Suprapubic skin (tissue), 4 donors: Measurements from ENCODE around the gene TENT5D. TPM values are rescaled to one million over a fixed set of nuclear protein-coding genes. Genes with fewer than 3 reads are reported as not detected.
"Not testable (repeated sequence)": the region's sequence is repeated elsewhere in the genome, so short reads cannot be mapped to it uniquely, and the experiment has no call there.

Experiments used
- DNase-seq, 2 donors: peaks; one replicate each; pipeline ENCODE4 v3.0.0-alpha.2; 2019; ENCODE audit warnings: low spot score in 2 of 2
- H3K27ac ChIP-seq: fragments of 200-600 bp; sonication (generic); one replicate; pipeline ENCODE4 v1.5.1; 2019
- H3K27me3 ChIP-seq: fragments of 200-600 bp; sonication (generic); one replicate; pipeline ENCODE4 v1.5.1; 2019
- H3K36me3 ChIP-seq: fragments of 200-600 bp; sonication (generic); one replicate; pipeline ENCODE4 v1.5.1; 2019
- H3K4me1 ChIP-seq: fragments of 200-600 bp; sonication (generic); one replicate; pipeline ENCODE4 v1.5.1; 2019
- H3K4me3 ChIP-seq: fragments of 200-600 bp; sonication (generic); one replicate; pipeline ENCODE4 v1.5.1; 2019; ENCODE audit warnings: mild to moderate bottlenecking
- H3K9me3 ChIP-seq: fragments of 200-600 bp; sonication (generic); one replicate; pipeline ENCODE4 v1.5.1; 2019
- EP300 ChIP-seq: sonication (generic); formaldehyde crosslinking; IDR thresholded peaks from one replicate; pipeline ENCODE4 v1.6.1; 2017; ENCODE audit warnings: antibody characterized with exemption
- POLR2A ChIP-seq, 2 donors: fragments of 450-650 bp; IDR thresholded peaks; one replicate each; pipeline ENCODE4 v1.6.1; 2017; ENCODE audit warnings: antibody characterized with exemption in 2 of 2, mild to moderate bottlenecking in 2 of 2, moderate library complexity in 2 of 2
- POLR2AphosphoS5 ChIP-seq, 3 donors: sonication (generic); formaldehyde crosslinking; IDR thresholded peaks; one replicate each; pipeline ENCODE4 v1.6.1; 2017; ENCODE audit warnings: antibody characterized with exemption in 3 of 3
- WGBS: methylation state at CpG from one replicate; pipeline ENCODE4 v1.1.5; 2018; 5-methylcytosine and 5-hydroxymethylcytosine counted together
- total RNA-seq, 4 donors: library from RNA; depleted of rRNA; stranded (reverse); fragments of >200 nt; gene quantifications; one replicate each; pipeline ENCODE4 v1.1.0, GENCODE V29; 2016
- TF ChIP-seq, protein P1 (sequence below), 2 donors: fragments of 200-600 bp in 1 of 2; fragments of 450-650 bp in 1 of 2; sonication (generic) in 1 of 2; IDR thresholded peaks; one replicate each; pipeline ENCODE4 v1.5.1; 2016 to 2019; ENCODE audit warnings: antibody characterized with exemption in 2 of 2, mild to moderate bottlenecking in 1 of 2, moderate library complexity in 1 of 2

The TENT5D gene
- total RNA-seq, 4 donors from 2014 or later: not detected

DNA sequence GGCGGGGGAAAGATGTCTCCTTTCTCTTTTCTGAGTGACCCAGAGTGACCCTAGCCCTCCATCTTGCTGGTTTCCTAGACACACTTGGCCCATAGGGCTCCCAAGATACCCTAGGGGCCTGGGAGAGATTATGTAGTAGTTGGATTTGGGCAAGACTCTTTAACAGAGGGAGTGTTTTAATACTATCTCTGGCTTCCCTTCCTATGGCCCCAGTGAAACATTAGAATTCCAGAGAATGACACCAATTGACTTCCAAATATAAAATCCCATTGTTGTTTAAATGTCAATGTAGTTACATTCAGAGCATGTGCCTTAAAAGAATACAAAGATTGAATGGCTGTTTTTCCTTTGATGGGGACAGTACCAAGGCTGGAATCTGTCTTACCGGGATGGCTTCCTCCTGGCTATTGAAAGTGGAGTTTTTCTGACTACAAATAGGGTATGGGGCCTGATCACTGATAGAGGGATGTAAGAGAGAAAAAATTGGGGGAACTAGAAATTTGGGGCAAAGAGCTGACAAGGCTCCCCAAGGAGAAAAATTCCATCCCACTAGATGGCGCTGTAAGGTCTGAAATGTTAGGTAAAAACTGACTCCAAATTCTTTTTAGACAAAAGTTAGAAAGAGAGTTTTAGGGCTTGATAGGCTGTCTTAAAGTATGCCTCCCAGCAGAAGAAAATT is 10.7 kb downstream of the TENT5D start:
- DNase-seq: no peak
- no peak overlapping the region for H3K27ac ChIP-seq
- no peaks in the 10 kb centered on the region for H3K9me3 ChIP-seq
- 62% methylated on average over 3 of the region's 3 CpGs for WGBS
- TF ChIP-seq POLR2A (IDR thresholded peaks at IDR 0.05): no peak
- TF ChIP-seq, protein P1, sequence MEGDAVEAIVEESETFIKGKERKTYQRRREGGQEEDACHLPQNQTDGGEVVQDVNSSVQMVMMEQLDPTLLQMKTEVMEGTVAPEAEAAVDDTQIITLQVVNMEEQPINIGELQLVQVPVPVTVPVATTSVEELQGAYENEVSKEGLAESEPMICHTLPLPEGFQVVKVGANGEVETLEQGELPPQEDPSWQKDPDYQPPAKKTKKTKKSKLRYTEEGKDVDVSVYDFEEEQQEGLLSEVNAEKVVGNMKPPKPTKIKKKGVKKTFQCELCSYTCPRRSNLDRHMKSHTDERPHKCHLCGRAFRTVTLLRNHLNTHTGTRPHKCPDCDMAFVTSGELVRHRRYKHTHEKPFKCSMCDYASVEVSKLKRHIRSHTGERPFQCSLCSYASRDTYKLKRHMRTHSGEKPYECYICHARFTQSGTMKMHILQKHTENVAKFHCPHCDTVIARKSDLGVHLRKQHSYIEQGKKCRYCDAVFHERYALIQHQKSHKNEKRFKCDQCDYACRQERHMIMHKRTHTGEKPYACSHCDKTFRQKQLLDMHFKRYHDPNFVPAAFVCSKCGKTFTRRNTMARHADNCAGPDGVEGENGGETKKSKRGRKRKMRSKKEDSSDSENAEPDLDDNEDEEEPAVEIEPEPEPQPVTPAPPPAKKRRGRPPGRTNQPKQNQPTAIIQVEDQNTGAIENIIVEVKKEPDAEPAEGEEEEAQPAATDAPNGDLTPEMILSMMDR (IDR thresholded peaks at IDR 0.05): no peak
- no peak for TF ChIP-seq EP300
- TF ChIP-seq POLR2AphosphoS5 (IDR thresholded peaks at IDR 0.05): no peak
- no peaks in the 10 kb centered on the region for H3K4me1 ChIP-seq
- H3K4me3 ChIP-seq: no peak overlapping the region
- H3K36me3 ChIP-seq: no peaks in the 10 kb centered on the region
- no peaks in the 10 kb centered on the region for H3K27me3 ChIP-seq

DNA sequence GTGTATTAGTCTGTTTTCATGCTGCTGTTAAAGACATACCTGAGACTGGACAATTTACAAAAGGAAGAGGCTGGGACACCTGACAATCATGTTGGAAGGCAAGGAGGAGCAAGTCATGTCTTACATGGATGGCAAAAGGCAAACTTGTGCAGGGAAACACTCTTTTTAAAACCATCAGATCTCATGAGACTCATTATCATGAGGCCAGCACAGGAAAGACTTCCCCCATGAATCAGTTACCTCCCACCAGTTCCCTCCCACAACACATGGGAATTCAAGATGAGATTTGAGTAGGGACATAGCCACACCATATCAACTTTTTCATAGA is 11.2 kb downstream of the TENT5D start:
- no peak for TF ChIP-seq POLR2A (IDR thresholded peaks at IDR 0.05)
- TF ChIP-seq POLR2AphosphoS5 (IDR thresholded peaks at IDR 0.05): no peak
- TF ChIP-seq, protein P1 (IDR thresholded peaks at IDR 0.05): no peak
- no peak for DNase-seq
- Histone ChIP-seq H3K4me1 (no peaks in the 10 kb centered on the region), H3K27ac (no peak overlapping the region), H3K9me3 (no peaks in the 10 kb centered on the region), H3K27me3 (no peaks in the 10 kb centered on the region), H3K4me3 (no peak overlapping the region), H3K36me3 (no peaks in the 10 kb centered on the region)

DNA sequence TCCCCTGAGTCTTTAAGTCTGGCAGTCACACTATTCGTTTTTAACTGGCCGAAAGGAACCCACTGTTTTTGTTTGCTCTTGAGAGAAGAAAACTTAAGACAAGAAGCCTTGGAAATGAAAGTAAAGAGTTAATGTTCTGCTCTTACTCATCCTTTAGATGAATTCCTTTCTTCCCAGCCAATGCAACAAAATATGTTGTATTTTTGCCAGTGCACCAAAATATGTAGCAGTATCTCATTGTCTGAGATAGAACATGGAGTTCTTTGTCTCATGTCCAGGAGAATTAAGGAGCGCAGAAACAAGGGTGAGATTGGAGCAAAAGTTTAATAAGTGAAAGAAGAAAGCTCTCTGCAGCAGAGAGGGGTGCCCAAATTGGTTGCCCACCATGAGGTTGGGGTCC is 12.2 kb downstream of the TENT5D start:
- no peaks in the 10 kb centered on the region for H3K4me1 ChIP-seq
- no peak overlapping the region for H3K4me3 ChIP-seq
- TF ChIP-seq EP300 (no peak), POLR2AphosphoS5 (IDR thresholded peaks at IDR 0.05) (no peak), POLR2A (IDR thresholded peaks at IDR 0.05) (no peak)
- TF ChIP-seq, protein P1 (IDR thresholded peaks at IDR 0.05): no peak
- WGBS: 77% methylated on average over 3 of the region's 3 CpGs
- no peak for DNase-seq
- H3K27ac ChIP-seq: no peak overlapping the region
- H3K27me3 ChIP-seq: no peaks in the 10 kb centered on the region
- no peaks in the 10 kb centered on the region for H3K9me3 ChIP-seq
- no peaks in the 10 kb centered on the region for H3K36me3 ChIP-seq

DNA sequence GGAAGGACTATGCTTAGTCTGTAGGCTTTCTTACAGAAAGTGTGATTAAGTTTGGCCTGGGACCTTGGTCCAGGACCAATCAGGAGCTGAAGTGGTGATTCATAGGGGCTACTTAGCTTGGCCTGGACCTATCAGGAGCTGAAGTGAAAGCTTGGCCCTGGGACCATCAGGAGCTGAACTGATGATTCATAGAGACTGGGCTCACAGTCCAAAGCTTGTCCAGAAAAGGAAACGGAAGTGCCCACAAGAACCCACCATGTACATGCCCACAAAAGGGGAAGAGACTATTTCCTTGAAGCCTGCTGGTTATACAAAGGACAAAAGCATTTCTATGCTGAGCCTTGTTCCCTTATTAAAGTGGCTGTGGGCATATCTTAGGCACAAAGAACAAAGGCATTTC is 12.6 kb downstream of the TENT5D start:
- H3K27ac ChIP-seq: no peak overlapping the region
- WGBS: 44% methylated on average over 1 of the region's 1 CpG

DNA sequence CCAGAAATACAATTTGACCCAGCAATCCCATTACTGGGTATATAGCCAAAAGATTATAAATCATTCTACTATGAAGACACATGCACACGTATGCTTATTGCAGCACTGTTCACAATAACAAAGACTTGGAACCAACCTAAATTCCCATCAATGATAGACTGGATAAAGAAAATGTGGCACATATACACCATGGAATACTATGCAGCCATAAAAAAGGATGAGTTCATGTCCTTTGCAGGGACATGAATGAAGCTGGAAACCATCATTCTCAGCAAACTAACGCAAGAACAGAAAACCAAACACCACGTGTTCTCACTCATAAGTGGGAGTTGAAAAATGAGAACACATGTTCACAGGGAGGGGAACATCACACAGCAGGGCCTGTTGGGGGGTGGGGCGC is 47.9 kb downstream of the TENT5D start:
- 73% methylated on average over 4 of the region's 4 CpGs for WGBS
- not testable (repeated sequence) for H3K4me1 ChIP-seq

More for the DNA sequence above, 12.6 kb downstream of the TENT5D start:
- Histone ChIP-seq H3K9me3 (no peaks in the 10 kb centered on the region), H3K27me3 (no peaks in the 10 kb centered on the region), H3K4me3 (no peak overlapping the region), H3K36me3 (no peaks in the 10 kb centered on the region), H3K4me1 (no peaks in the 10 kb centered on the region)
- TF ChIP-seq EP300 (no peak), POLR2A (IDR thresholded peaks at IDR 0.05) (no peak), POLR2AphosphoS5 (IDR thresholded peaks at IDR 0.05) (no peak)
- TF ChIP-seq, protein P1 (IDR thresholded peaks at IDR 0.05): no peak
- no peak for DNase-seq

DNA sequence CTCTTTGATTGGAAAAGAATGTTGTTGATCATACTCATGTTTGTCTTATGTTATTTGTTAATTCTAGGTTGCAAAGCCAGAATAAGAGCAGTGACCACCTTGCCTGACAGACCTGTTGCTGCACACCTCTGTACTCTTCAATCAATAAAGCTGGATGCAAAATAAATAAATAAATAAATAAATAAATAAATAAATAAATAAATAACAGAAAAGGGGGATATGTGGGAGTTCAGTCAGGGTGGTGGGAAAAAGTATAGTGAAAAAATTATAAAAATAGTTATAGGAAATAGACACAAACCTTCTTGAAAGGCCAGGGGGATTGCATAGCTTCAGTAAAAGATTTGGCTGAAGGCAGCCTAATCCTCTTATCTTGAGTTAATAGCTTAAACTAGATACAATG is 51.3 kb downstream of the TENT5D start:
- TF ChIP-seq POLR2AphosphoS5 (IDR thresholded peaks at IDR 0.05) (no peak), EP300 (no peak), POLR2A (IDR thresholded peaks at IDR 0.05) (no peak)
- TF ChIP-seq, protein P1 (IDR thresholded peaks at IDR 0.05): no peak
- H3K36me3 ChIP-seq: no peaks in the 10 kb centered on the region
- no peaks in the 10 kb centered on the region for H3K27me3 ChIP-seq
- H3K27ac ChIP-seq: no peak overlapping the region
- H3K4me1 ChIP-seq: no peaks in the 10 kb centered on the region
- H3K9me3 ChIP-seq: no peaks in the 10 kb centered on the region
- DNase-seq: no peak
- no peak overlapping the region for H3K4me3 ChIP-seq

More for the DNA sequence above, 47.9 kb downstream of the TENT5D start:
- not testable (repeated sequence) for H3K4me3 ChIP-seq, H3K9me3 ChIP-seq, DNase-seq, H3K27me3 ChIP-seq, H3K36me3 ChIP-seq, H3K27ac ChIP-seq
